CD4-positive, alpha-beta T cell treated with Interferon alpha-2 for 1 hour (primary cell): ENCODE measurements around the gene GRID1.
"Not testable (repeated sequence)": the region's sequence is repeated elsewhere in the genome, so short reads cannot be mapped to it uniquely, and the experiment has no call there.

Experiments
- DNase-seq, 2 donors: peaks; one replicate each; pipeline ENCODE4 v3.0.0-alpha.2; 2020 to 2022

The GRID1 gene

GRCh38 chr10:86128360-86128759 lies 238.2 kb downstream of the GRID1 start:
- no peak for DNase-seq

DNA sequence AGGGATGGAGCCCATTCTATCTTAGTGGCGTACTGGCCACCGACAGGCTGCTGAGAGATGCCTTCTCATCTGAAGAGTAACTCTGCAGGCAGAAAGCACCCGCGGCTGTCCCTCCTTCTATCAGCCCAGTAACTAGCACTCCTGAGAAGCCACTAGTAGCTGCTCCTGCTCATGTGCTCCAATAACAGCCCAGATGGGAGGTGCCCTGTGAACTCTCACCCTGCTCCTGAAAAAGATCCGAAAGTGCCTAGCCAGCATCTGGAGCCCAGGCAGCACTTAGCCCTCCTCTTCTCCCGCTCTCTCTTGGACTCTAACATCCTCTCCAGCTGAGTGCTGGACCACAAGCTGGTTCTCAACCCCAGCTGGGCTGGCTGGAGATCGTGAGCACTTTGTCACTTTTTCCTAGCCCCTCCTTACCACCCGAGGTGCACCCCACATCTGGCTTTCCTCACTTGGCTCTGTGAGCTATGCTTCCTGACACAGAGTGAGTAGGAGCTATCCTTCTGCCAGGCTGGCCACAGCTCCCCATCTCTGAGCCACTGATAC lies 239.2 kb downstream of the GRID1 start:
- DNase-seq = no peak

DNA sequence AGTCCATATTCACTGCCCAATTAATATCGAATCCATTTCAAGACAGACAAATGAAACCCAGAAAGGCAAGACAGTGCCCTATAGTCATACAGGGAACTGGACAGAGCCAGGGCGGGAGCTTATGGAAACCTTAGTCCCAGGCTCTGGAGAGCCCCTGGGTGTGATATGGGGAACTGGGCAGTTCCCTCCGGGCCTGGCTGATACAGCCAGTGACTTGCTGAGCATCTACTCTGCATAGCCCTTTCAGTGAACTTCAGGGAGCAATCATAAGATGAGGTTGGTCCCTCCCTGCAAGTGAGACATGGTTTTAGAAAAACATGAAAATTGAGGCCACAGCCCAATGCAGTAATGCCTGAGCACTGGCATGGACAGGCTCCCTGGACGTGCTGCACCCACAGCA lies 241.9 kb downstream of the GRID1 start:
- no peak for DNase-seq

GRCh38 chr10:86123715-86124114 lies 242.9 kb downstream of the GRID1 start:
- no peak for DNase-seq

DNA sequence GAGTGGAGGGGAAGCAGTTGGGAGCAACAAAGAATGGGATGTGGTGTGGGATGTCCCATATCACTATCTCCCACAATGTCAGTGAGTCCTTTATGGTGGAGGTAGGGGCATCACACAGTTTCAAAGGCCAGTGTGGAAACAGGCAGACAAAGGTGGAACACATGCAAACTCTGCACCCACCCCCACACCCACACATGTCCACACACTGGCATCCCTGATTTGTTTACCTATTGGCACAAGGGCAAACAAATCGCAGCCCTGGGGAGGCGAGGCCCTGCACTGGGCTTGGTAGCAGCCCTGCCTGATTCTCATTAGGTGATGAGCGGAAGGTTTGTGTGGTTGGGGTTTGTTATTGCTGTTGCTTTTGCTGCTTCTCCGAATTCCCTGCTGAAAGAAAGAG lies 243.3 kb downstream of the GRID1 start:
- no peak for DNase-seq

GRCh38 chr10:86122646-86123045 lies 243.9 kb downstream of the GRID1 start:
- no peak for DNase-seq

GRCh38 chr10:86121200-86121599 lies 245.4 kb downstream of the GRID1 start:
- no peak for DNase-seq

DNA sequence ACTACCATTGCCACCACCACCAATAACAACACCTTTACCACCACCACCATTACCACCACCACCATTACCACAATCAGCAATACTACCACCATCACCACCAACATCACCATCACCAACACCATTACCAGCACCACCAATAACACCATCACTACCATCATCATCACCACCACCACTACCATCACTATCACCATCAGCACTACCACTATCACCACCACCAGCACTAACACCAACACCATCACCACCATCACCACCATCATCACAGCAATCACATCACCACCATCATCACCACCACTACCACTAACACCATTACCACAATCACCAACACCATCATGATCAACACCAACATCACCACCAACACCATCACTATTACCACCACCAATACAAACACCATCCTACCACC lies 249.5 kb downstream of the GRID1 start:
- no peak for DNase-seq

- DNase-seq = no peak
These were observed 252.6 kb downstream of the GRID1 start for GRCh38 chr10:86113983-86114382.

DNA sequence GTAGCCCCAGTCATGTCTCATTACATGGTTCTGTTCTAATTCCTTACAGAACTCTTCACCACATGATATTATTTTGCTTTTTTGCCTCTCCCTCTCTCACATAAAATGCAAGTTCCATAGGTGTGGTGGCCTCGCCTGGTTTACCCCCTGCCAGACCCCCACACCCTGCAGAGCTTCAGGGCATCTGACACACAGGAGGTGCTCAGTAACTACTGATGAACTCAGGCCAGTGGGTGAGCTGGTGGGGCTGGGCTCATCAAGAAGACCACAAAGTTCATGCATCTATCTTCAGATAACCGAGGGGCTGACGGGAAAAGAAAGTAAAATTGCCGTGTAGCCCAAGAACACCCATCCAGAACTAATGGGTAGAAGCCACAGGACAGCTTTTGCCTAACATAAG lies 253.1 kb downstream of the GRID1 start:
- no peak for DNase-seq

- DNase-seq = no peak
These were observed 253.6 kb downstream of the GRID1 start for GRCh38 chr10:86113044-86113443.

- no peak for DNase-seq
These were observed 254.6 kb downstream of the GRID1 start for GRCh38 chr10:86111902-86112545.

GRCh38 chr10:86110156-86110786 lies 256.3 kb downstream of the GRID1 start:
- DNase-seq = no peak

DNA sequence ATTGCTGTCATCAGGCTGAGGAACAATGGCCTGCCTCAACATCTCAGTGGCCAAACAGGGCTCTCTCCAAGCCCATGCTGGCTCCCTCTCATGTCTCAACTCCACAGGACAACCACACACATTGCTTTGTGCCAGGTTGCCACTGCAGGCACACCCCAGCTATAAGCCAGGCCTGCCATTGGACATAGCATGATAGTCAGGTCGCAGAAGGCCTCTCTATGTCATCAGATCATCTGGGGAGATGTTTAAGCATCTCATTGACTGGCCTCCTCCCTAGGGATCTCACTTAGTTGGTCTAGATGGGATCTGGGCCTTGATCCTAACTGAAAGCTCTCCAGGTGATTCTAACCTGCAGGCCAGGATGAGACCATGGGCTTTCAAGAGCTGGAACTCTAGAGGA lies 257.2 kb downstream of the GRID1 start:
- DNase-seq = no peak

GRCh38 chr10:86108696-86109095 lies 257.9 kb downstream of the GRID1 start:
- DNase-seq = no peak

GRCh38 chr10:86107611-86108310 lies 258.8 kb downstream of the GRID1 start:
- DNase-seq = not testable (repeated sequence)

GRCh38 chr10:86107131-86107530 lies 259.5 kb downstream of the GRID1 start:
- no peak for DNase-seq

GRCh38 chr10:86106616-86107015 lies 260.0 kb downstream of the GRID1 start:
- no peak for DNase-seq

GRCh38 chr10:86105640-86106039 lies 261.0 kb downstream of the GRID1 start:
- no peak for DNase-seq

DNA sequence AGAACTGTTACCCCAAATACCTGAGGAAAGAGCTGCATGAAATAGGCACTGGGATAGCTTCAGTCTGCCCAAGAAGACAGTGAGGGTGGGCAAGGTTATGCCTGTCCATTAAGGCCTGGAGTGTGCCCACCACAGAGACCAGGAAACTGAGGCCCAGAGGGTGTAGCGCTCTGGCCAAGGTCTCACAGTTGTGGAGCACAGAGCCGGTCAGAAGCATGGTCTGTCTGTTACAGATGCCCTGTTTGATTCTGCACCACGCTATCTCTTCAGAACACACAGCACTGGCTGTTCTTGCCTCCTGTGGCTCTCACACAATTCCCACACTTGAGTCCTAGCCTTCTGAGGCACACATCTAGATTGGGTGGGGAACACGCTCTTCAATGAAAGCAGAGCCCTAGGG lies 261.4 kb downstream of the GRID1 start:
- DNase-seq = no peak

GRCh38 chr10:86104611-86105145 lies 261.9 kb downstream of the GRID1 start:
- no peak for DNase-seq

DNA sequence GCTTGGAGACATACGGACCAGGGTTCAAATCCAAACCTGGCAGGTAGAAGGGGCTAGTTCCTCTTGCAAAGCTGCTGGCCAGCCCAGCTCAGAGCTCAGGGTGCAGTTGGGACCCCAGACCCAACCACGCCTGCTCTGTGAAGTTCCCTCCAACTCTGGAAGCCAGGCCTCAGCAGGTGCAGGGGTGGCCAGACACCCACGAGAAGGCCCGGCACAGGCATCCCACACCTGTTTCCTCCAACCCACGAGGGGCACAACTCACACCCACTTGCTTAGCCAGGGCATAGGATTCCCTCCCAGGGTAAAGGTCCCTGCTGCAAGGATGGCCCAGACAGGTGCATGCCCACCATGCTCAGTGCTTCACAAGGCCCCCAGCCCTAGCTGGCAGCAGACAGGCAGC lies 262.4 kb downstream of the GRID1 start:
- no peak for DNase-seq

- no peak for DNase-seq
These were observed 263.0 kb downstream of the GRID1 start for GRCh38 chr10:86103391-86104101.
